NCI-H2196 treated with DMSO at 0.1 percent for 48 hours (cell line): ENCODE results near the gene HES6.
"Not testable (repeated sequence)": the region's sequence is repeated elsewhere in the genome, so short reads cannot be mapped to it uniquely, and the experiment has no call there.

ENCODE experiments used
- DNase-seq: peaks from one replicate; lab custom pipeline; 2025; ENCODE audit not compliant: unreplicated experiment; lab: John Stamatoyannopoulos, UW

HES6 gene

DNA sequence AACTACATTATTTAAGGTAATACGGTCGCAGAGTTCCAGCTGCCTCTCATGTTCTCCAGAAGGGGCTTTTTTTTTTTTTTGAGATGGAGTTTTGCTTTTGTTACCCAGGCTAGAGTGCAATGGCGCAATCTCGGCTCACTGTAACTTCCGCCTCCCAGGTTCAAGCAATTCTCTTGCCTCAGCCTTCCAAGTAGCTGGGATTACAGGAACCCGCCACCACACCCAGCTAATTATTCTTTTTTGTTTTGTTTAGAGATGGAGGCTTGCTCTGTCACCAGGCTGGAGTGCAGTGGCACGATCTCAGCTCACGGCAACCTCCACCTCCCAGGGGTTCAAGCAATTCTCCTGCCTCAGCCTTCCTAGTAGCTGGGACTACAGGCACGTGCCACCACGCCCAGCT, 33.6 kb upstream of the HES6 start:
- not testable (repeated sequence) for DNase-seq

DNA sequence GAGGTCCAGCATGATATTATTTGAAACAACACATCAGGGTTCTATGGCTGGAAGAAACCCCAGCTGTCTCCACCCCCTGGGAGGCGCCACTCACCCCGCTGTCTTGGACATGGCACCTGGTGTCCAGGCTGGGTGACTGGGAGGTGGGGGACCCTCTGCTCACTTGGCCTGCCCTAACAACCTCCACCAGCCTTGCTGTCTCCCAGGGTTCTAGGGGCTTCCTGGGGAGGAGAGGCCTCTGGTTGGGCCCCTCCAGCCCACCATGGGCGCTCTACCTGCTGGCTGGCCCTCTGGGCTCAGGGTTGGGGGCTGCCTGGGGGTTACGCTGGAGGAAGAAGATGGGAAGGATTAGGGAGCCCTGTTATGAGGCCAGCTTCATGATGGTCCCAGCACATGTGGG, 32.3 kb upstream of the HES6 start:
- no peak for DNase-seq

DNA sequence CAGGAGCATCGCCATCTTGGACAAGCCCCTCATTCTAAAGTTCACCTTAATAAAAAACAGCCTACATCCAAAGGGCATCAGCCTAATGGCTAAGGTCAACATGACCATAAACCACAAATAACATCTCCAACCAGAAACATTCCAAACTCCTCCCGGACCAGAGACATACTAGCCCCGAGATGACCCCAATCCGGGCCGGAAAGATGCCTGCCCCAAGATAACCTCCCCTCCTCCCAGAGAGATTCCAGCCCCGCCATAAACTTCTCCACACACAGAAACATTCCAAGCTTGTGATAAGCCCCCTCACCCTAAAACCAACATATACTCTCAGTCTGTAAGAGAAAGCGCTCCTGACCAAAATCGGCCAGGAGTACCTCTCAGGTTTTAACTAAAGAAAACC, 31.8 kb upstream of the HES6 start:
- DNase-seq, result not testable (repeated sequence)

DNA sequence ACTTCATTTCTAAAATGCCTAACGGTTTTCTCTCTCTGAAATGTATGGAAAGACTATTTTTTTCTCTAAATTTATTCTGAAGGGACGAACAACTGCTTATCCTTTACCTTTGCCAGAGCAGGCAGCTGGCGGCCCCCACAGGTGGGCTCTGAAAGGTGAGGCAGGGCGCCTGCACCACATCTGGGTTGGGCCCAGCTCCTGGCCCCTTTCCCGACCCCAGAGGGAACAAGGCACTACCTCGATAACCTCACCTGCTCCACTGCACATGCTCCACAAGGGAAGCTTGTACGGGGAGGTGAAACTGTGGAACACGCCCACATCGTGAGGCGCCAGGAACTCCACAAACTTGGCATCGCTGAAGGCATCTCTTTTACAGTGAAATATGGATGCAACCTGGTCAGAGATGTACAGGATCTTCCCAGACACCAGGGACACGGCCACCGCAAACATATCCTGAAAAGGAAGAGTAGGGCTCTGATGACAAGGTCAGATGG, 31.3 kb upstream of the HES6 start:
- DNase-seq, result no peak

DNA sequence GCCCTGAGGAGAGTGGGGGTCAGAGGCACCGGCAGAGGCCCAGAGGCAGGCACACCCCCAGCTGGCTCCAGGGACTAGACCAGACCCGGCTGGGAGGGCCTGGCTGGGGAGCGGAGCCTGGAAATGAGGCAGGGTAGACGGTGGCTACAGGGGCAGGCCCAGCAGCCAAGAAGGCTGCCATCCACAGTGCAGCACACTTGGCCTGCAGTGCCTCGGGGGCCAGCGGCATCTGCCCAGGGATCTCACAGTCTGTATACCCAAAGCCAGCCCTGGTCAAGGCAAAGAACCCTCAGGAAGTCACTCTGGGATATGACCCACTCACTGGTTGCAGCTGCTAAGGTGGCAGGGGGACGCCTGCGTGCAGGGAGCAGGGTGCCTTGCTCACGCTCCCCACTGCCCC, 30.8 kb upstream of the HES6 start:
- DNase-seq, result no peak

DNA sequence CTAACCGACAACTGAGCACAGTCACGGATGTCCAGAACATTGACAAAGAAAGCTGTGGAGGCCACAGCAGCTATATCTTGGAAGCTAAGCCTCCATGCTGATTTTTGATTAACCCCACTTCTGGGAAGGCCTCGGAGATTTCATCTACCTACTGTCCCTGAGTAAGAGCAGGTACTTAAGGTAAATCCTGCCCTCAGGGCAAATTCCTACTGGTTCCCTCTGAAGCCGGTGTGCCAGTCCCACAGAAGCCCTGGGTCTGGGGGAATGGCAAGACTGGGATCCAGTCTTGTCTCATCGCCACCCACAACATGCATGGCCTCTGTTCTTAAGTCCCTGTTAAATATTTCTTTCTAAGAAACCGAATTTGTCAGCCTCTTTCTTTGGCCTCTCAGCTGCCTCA, 29.9 kb upstream of the HES6 start:
- DNase-seq, result no peak

DNA sequence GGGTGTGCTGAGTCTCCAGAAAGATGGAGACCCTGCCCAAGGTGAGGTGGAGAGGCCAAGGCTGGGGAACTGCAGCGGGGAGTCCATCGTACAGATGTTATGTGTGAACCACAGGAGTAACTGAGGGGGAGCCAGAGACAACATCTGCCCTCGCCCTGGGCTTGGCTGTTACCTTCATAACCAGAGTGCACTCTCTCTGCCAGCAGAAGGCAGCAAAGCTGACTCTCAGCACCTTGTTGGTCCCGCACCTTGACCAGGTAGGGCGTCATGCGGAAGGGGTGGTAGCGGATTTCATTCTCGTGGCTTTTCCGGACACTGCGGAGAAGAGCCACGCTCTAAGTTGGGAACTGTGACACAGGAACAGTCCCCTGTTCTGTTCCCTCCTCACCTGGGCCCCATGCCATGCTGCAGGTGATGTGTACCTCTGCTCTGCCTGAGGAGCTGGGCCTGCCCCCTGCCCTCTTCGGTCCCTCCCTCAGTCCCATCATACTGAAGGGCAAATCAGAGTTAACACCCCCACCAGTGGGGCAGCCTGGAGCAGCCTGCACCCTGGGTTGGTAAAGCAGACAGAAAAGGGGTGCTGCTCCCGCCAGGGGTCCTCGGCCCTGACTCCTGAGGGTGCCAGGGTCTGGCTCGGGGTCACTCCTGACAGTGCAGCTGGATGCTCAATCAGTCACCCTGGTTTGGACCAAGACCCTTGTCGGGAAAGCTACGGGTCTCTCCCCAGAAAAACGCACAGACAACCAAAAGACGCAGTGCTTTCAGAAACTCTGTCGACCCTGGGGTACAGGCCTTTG, 28.2 kb upstream of the HES6 start:
- no peak for DNase-seq

DNA sequence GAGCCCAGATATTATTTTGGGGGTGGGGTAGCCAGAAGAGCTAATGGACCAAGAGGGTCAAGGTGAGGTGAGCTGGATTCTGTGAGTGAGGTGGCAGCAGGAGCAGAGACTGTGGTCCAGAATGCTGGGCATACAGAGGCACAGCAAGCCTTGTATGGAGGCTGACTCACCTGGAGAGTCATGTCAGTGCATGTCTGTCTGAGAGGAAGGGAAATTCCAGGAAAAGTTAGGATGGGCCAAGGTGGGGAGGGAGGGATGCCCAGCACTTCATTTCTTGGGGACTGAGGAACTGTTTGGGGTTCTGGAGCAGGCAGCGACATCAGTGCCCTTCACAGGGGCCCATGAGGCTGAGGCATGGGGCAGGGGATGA, 27.5 kb upstream of the HES6 start:
- DNase-seq, result no peak

DNA sequence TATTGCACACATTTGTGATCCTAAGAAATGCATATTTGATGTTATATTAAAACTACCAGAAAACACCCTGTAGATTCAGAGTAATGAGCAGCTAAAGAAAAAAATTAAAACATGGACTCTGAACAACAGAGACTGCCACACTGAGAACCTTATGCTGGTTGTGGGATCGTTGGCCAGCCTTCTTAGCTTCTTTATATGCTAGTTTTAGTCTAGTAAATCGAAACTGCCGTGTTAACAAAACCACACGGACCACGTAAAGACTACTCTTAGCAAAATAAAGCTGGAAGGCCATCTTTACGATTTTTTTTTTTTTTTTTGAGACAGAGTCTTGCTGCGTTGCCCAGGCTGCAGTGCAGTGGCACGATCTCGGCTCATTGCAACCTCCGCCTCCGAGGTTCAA, 25.8 kb upstream of the HES6 start:
- no peak for DNase-seq

DNA sequence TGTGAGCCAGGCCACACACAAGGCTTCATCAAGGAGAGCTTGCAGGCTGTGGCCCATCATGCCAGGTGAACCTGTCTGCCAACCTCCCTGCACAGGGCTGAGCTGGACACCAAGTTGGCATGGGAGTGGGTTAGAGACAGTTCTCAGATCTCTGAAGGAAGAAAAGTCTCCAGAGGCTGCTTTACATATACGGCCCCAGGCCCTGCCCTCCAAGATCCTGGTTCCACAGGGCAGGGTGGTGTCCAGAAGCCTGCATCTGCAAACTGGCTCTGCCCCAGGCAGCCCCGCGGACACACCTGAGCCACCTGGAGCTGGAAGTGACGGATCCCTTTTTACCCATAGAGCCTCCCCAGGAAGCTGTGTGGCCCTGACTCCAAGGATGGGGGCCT, 24.2 kb upstream of the HES6 start:
- no peak for DNase-seq

DNA sequence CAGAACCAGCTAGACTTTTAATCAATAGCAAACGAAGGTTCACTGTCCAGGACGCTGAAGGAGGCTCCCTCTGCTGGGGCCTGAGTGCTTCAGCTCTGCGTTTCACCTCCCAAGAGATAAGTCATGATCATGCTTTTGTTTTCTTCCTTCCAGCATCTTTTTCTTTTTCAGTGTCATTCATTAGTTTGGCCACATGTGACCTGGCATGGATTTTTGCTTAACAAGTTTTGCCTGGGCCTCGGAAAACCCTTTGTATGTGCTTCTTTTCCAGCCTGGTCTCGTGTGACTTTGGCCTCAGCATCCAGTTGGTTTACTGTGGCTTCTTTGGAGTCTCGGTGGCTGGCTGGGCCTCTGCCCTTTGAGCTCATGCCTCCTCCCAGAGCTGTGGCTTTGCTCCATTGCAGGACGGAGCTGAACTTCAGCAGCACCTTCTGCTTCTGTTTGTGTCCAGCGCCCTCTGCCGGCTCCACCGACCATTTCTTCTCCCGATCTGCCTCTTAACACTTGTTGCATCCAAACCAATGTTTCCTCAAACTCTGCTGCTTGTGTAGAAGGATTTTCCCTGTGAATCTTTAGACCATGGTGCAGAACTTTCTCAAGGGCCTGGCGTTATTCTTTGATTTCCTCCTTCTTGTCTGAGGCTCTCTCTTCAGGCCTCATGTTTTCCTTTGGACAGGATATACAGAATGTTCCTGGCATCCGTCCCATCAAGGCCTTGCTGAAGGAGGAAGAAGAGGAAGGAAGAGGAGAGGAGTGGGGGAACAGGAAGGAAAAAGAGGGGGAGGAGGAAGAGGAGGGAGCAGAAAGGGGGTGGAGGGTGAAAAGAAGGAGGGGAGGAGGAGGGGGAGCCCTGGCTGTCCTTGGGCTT, 23.6 kb upstream of the HES6 start:
- peak; percentile 68 for DNase-seq

DNA sequence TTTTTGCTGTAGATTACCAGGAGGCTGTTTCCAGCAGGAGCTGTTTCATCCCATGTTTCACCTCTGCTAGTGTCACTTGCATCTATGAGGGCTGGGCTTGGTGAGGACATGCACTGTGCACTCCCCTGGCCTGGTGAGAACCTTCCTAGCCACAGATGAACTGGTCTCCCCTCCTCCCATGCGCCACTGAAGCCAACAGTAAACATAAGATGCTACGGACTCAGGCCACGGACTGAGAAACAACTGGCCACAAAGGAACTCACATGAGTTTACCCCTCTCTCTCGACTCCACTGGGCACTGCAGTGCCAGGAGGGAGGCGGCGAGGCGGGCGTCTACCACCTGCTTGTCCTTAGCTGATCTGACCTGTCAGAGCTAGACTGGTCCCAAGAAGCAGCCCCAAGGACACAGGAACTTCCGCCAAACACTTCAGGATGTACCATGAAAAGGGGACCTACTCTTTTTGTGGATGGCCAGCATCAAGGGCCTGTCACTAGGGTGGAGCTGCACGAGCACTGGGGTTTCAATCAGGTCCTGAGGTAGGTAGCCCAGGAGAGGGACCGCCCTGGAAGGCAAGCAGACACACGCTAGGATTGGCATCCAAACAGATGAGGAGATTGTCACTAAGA, 22.8 kb upstream of the HES6 start:
- DNase-seq, result no peak

DNA sequence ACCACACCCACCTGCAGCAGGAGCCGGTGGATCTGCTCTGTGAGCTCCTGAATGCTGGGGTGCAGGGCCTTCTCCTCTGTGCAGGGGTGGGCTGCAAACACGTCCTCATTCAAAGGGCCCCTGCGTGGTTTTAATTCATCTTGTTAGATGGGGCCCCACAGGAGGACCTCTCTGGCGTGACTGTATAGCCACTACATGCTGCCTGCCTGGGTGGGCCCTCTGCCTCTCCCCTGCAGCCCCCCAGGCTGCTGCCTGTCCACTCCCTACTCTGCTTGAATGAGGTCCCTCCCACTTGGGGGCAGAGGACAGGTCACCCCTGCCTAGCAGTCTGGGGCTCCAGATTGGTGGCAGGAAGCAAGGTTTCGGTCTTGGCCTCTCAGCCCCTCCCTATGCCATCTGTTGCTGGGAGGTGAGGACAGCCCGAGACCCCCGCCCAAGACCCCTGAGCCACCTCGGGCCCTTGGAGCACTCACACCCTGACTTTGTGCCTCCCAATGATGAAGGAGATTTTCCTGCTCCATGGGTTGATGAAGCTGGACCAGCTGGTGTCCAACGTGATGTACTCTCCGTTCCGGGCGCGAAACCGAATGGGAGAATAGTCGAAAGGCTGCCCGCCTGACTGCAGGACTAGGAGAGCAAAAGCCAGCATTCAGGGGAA, 22.0 kb upstream of the HES6 start:
- DNase-seq, result no peak

DNA sequence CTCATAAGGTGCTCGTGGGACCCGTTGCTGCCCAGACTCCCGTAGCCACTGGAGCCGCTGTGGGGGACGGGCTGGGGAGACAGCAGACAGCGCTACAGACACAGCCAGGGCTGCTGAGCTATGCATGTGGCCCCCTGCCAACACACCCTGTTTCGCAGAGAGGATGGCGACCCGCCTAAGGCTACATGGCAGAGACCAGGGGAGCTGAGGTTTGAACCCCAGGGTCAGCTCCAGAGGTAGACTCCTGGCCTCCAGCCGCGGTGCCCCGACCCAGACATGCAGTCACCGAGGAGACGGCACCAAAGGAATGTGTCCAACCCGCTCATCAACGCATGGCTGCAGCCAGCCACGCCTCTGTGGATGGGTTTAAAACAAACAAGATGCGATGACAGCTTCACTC, 21.0 kb upstream of the HES6 start:
- no peak for DNase-seq

DNA sequence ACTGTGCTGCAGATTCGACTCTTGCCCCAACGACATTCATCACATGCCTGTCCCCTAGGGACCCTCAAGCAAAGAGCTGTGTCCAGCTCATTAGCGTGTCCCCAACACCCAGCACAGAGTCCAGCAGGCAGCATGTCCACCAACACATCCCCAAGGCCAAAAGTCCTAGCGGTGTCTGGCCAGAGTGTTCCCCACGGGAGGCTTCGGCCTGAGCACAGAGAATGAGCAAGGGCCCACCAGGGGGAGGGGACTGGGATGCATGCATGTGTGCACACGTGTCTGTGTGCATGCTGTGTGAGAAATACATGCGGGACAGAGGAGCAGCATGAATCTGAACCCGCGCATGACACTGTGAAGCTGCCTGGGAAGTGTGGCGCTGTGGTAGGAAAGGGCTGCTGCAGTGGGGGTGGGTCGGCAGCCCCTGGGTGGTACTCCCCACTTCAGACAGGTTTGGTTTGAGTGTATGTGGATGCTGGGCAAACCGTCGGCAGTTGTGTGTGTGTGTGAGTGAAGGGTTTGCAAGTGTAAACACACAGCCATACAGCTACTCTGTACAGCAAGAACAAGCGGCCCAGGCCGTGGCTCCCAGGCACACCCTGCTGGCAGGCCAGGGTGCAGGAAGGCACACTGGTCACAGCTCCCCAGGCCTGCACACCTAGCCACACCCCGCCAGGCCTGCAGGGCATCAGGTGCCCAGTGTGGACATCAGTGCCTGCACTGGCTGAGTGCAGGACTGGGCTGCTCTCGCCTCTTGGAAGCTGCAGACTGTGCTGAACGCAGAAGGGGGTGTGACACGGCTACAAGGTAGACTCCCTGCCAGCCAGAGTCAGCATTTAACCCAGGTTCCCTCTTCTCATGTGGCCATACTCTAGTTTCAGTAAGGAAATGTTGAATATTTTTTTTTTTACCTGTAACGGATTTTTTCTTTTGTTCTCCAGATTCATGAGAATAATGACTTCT, 19.5 kb upstream of the HES6 start:
- peak; percentile 16 for DNase-seq

DNA sequence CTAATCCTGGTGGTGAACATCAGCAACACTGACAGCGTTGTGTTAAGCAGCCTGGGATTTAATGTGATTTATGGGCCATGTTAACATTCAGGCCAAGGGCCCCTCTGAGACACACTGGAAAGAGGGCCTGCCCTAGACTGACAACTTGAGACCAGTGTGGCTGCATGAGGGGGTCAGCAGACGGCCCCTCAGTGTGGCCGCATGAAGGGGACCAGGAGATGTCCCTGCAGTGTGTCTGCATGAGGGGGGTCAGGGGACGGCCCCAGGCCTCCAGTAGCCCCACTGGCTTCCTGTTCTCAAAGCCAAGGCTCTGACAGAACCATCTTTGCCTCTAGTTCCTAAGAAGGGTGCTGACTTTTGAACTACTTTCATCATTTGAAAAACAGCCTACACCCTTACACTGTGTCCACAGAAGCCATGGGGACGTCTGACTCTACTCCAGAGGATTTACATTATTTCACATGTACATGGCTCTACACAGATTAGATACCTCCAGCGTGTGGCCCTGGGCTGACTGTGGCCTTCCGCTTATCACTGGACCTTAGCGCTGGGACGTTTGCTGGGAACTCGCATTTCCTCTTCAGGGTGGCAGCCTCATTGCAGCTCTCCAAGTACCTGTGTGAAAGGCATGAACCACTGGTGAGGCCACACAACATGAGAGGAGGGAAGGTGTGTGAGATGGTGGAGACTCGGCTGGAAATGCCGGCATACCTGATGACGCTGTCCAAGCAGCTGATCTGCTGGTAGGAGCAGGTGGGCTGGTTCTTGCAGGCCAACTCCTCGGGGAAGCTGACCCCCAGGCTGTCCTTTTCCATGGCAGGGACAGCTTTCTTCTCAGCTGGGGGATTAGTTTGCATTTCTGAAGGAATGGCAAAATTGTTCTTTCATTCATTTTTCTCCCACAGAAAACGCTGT, 18.2 kb upstream of the HES6 start:
- no peak for DNase-seq

DNA sequence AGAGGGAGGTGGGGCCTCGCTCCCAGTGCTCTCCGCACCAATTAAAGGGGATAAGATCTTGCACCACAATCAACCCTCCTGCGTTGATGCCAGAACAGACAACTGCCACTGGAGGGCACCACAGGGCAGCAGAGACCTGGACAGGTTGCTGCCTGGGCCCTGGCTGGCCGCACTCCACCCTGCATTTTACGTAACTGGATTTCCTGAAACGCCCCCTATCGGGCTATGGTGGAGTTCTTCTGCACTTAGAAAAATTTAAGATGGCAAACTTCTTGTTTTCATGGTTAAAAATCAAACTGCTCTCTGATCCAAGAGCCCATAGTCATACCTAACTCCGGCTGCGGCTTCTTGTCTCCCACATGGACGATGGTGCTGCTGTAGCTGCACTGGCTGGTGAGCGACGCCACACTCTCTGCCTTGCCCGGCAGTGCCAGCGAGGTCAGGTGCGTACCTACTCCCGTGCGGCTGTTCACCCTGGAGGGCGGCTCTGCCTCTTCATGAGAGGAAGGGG, 16.8 kb upstream of the HES6 start:
- DNase-seq, result peak; percentile 91

DNA sequence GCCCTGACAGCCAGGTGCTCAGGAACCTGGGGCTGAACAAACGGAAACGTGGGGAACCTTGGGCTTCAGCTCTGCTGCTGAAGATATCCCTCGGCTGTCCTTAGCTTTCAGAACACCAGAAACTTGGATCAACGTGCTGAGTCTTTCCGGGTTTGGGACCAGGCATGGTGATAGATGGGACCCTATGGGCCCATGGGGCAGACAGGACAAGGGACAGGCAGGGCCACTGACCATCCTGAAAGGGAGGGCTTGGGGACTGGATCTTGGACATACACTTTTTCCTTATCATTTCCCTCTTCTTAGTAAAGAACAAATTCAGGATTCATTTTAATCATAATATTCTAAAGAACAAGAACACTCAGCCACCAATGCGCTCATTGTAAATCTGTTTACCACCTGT, 16.3 kb upstream of the HES6 start:
- DNase-seq, result no peak

DNA sequence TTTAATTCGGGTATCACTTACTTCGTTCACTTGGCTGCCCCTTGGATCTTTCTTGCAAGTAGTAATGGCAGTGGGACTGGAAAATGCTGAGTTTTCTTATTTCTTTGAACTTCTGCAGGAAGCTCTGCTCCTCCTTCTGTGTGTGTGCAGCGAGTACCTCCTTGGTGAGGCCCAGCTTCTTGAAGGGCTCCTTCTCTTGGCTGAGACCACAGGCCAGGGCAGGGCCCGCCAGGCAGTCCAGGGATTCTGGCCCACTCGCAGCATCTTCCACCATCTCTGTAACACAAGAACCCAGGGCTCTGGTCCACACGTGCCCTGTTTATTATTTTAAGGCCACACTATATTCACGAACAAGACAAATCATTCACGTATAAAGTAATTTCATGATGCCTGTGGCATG, 15.8 kb upstream of the HES6 start:
- no peak for DNase-seq
